GM23248 (cell line): Measurements from ENCODE around the gene PXK. TPM values are rescaled to one million over a fixed set of nuclear protein-coding genes. Genes with fewer than 3 reads are reported as not detected.

Source experiments
- DNase-seq: peaks from one replicate; pipeline ENCODE4 v3.0.0-alpha.2; 2015
- H2AFZ ChIP-seq: fragments of 200-600 bp; sonication (generic); 2 replicates; pipeline ENCODE4 v1.6.1; 2016; ENCODE audit warnings: antibody characterized with exemption
- H3F3A ChIP-seq: fragments of 200-600 bp; sonication (generic); 2 replicates; pipeline ENCODE4 v1.6.1; 2016; ENCODE audit warnings: mild to moderate bottlenecking, antibody characterized with exemption, mixed run types; ENCODE audit not compliant: insufficient read depth
- H3K27ac ChIP-seq: fragments of 200-600 bp; sonication (generic); 2 replicates; pipeline ENCODE4 v1.5.1; 2016; ENCODE audit warnings: mild to moderate bottlenecking
- H3K27me3 ChIP-seq: fragments of 200-600 bp; sonication (generic); replicated peaks from 2 replicates; pipeline ENCODE4 v1.6.1; 2016; ENCODE audit warnings: mild to moderate bottlenecking; ENCODE audit not compliant: insufficient read depth
- H3K36me3 ChIP-seq: fragments of 200-600 bp; sonication (generic); 2 replicates; pipeline ENCODE4 v1.6.1; 2016; ENCODE audit warnings: low read depth, mild to moderate bottlenecking
- H3K4me1 ChIP-seq: fragments of 200-600 bp; sonication (generic); 2 replicates; pipeline ENCODE4 v1.6.1; 2016; ENCODE audit warnings: mild to moderate bottlenecking; ENCODE audit not compliant: insufficient read depth
- H3K4me2 ChIP-seq: fragments of 200-600 bp; sonication (generic); one replicate; pipeline ENCODE4 v1.6.1; 2016; ENCODE audit warnings: mild to moderate bottlenecking; ENCODE audit not compliant: unreplicated experiment
- H3K4me3 ChIP-seq: fragments of 200-600 bp; sonication (generic); 2 replicates; pipeline ENCODE4 v1.5.1; 2016; ENCODE audit warnings: mild to moderate bottlenecking
- H3K79me2 ChIP-seq: fragments of 200-600 bp; sonication (generic); 2 replicates; pipeline ENCODE4 v1.6.1; 2016; ENCODE audit warnings: mild to moderate bottlenecking; ENCODE audit not compliant: insufficient read depth
- H3K9ac ChIP-seq: fragments of 200-600 bp; sonication (generic); 2 replicates; pipeline ENCODE4 v1.6.1; 2016; ENCODE audit warnings: mild to moderate bottlenecking
- H3K9me2 ChIP-seq: fragments of 200-600 bp; sonication (generic); 2 replicates; pipeline ENCODE4 v1.6.1; 2016; ENCODE audit warnings: mixed run types, mild to moderate bottlenecking, moderate library complexity; ENCODE audit not compliant: insufficient read depth
- H3K9me3 ChIP-seq: fragments of 200-600 bp; sonication (generic); one replicate; pipeline ENCODE4 v1.6.1; 2017; ENCODE audit warnings: low read depth
- H4K20me1 ChIP-seq: fragments of 200-600 bp; sonication (generic); 2 replicates; pipeline ENCODE4 v1.6.0; 2016; ENCODE audit not compliant: insufficient read depth
- EZH2 ChIP-seq: fragments of 200-600 bp; sonication (generic); IDR thresholded peaks from 2 replicates; pipeline ENCODE4 v1.6.1; 2018; ENCODE audit warnings: antibody characterized with exemption, mild to moderate bottlenecking; ENCODE audit not compliant: insufficient read depth, poor library complexity, severe bottlenecking
- EZH2phosphoT487 ChIP-seq: fragments of 200-600 bp; sonication (generic); IDR thresholded peaks from 2 replicates; pipeline ENCODE4 v1.6.1; 2018; ENCODE audit warnings: antibody characterized with exemption, moderate library complexity, mild to moderate bottlenecking, low read depth; ENCODE audit not compliant: insufficient read depth
- WGBS, 2 experiments: methylation state at CpG; one replicate each; pipeline ENCODE4 v1.1.6; 2015 to 2017; ENCODE audit warnings: low lambda C conversion rate in 2 of 2, low coverage in 1 of 2; ENCODE audit errors: missing lambda C conversion rate in 2 of 2; 5-methylcytosine and 5-hydroxymethylcytosine counted together
- in situ Hi-C: fragments of 300-500 bp; cut with MboI; formaldehyde crosslinking; loops from 2 replicates; pipeline ENCODE4 v1.15.0; 2020
- polyA plus RNA-seq: library from polyadenylated mRNA; unstranded; fragments of >200 nt; fragmentation: Nextera tagmentation; extraction: Ambion mirVana; gene quantifications from 2 replicates; pipeline ENCODE4 v1.2.1, GENCODE V29; 2016
- total RNA-seq: library from RNA; depleted of rRNA; stranded (reverse); fragments of >200 nt; shearing (Covaris generic); gene quantifications from 2 replicates; pipeline ENCODE4 v1.2.3, GENCODE V29; 2014

PXK gene
- total and polyA plus RNA-seq, 2 experiments from 2014 or later: 33.8 to 45.1 TPM

- Histone ChIP-seq H3K27ac (no peak overlapping the region), H3K9ac (no peak overlapping the region), H3K27me3 (no peaks in the 10 kb centered on the region), H3K4me2 (no peak overlapping the region), H4K20me1 (no peaks in the 10 kb centered on the region), H3K9me3 (no peaks in the 10 kb centered on the region), H3K4me3 (no peak overlapping the region), H3F3A (peaks cover 24% of the 10 kb centered on the region), H3K79me2 (peaks cover 18% of the 10 kb centered on the region), H3K4me1 (peaks cover 19% of the 10 kb centered on the region), H3K9me2 (no peaks in the 10 kb centered on the region), H3K36me3 (0 out of 2 replicates have a peak, but pooled peaks cover 4% of the 10 kb centered on the region), H2AFZ (no peak overlapping the region)
- 90 to 91% methylated on average over 4 of the region's 4 CpGs for WGBS, 2 experiments
- in situ Hi-C loops: no loop called here
- no peak for DNase-seq
- TF ChIP-seq EZH2 (no peak), EZH2phosphoT487 (no peak)
Measured at GRCh38 chr3:58379351-58380073, 46.8 kb downstream of the PXK start.

- Histone ChIP-seq H3K4me2 (peak overlapping the region; percentile 77), H2AFZ (no peak overlapping the region), H3K4me1 (peaks cover 45% of the 10 kb centered on the region), H3K36me3 (0 out of 2 replicates have a peak, but pooled peaks cover 4% of the 10 kb centered on the region), H3K9me2 (no peaks in the 10 kb centered on the region), H3K9me3 (no peaks in the 10 kb centered on the region), H3K9ac (peak overlapping the region; percentile 78), H4K20me1 (no peaks in the 10 kb centered on the region), H3K79me2 (peaks cover 5% of the 10 kb centered on the region; the same call in 1 of the 2 replicates), H3K27me3 (no peaks in the 10 kb centered on the region), H3K27ac (peak overlapping the region; percentile 95), H3F3A (peaks cover 59% of the 10 kb centered on the region), H3K4me3 (peak overlapping the region; percentile 20; the same call in 1 of the 2 replicates)
- in situ Hi-C loops: no loop called here
- TF ChIP-seq EZH2phosphoT487 (no peak), EZH2 (no peak)
- WGBS, 2 experiments: 30 to 46% methylated on average over 2 of the region's 2 CpGs
- peak; percentile 82 for DNase-seq
Measured at GRCh38 chr3:58383476-58383875, 50.8 kb downstream of the PXK start.

- peak overlapping the region; percentile 77 for H3K4me2 ChIP-seq
- H3K27me3 ChIP-seq: no peaks in the 10 kb centered on the region
- no peak overlapping the region for H2AFZ ChIP-seq
- H3K4me1 ChIP-seq: peaks cover 50% of the 10 kb centered on the region
- peak overlapping the region; percentile 78 for H3K9ac ChIP-seq
- H3K27ac ChIP-seq: peak overlapping the region; percentile 95
- 13 to 15% methylated on average over 4 of the region's 4 CpGs for WGBS, 2 experiments
- H3K9me3 ChIP-seq: no peaks in the 10 kb centered on the region
- peak overlapping the region; percentile 20; the same call in 1 of the 2 replicates for H3K4me3 ChIP-seq
- in situ Hi-C loops: no loop called here
- H3K79me2 ChIP-seq: peaks cover 5% of the 10 kb centered on the region; the same call in 1 of the 2 replicates
- 0 out of 2 replicates have a peak, but pooled peaks cover 4% of the 10 kb centered on the region for H3K36me3 ChIP-seq
- peak; percentile 99 for DNase-seq
- peaks cover 61% of the 10 kb centered on the region for H3F3A ChIP-seq
- TF ChIP-seq EZH2phosphoT487 (0 out of 2 replicates have a peak, but pooled peaks have one; percentile 68), EZH2 (no peak)
- no peaks in the 10 kb centered on the region for H4K20me1 ChIP-seq
- H3K9me2 ChIP-seq: no peaks in the 10 kb centered on the region
Measured at GRCh38 chr3:58383904-58384303, 51.2 kb downstream of the PXK start.

- Histone ChIP-seq H3K36me3 (0 out of 2 replicates have a peak, but pooled peaks cover 4% of the 10 kb centered on the region), H3K27ac (peak overlapping the region; percentile 95), H3K4me2 (peak overlapping the region; percentile 55), H3K4me1 (peaks cover 56% of the 10 kb centered on the region), H3K4me3 (no peak overlapping the region), H2AFZ (no peak overlapping the region), H3K27me3 (no peaks in the 10 kb centered on the region), H4K20me1 (no peaks in the 10 kb centered on the region), H3K79me2 (peaks cover 5% of the 10 kb centered on the region; the same call in 1 of the 2 replicates), H3K9ac (peak overlapping the region; percentile 78), H3K9me3 (no peaks in the 10 kb centered on the region), H3F3A (peaks cover 67% of the 10 kb centered on the region), H3K9me2 (no peaks in the 10 kb centered on the region)
- TF ChIP-seq EZH2: no peak
- TF ChIP-seq EZH2phosphoT487: no peak
- DNase-seq: peak; percentile 33
- in situ Hi-C loops: no loop called here
- 68 to 73% methylated on average over 3 of the region's 3 CpGs for WGBS, 2 experiments
Measured at GRCh38 chr3:58384381-58385090, 51.8 kb downstream of the PXK start.
